HCT116 (cell line): Measurements from ENCODE around the gene ZFYVE1. TPM values are rescaled to one million over a fixed set of nuclear protein-coding genes. Genes with fewer than 3 reads are reported as not detected.

ENCODE experiments used
- ATAC-seq: fragments of 200-7000 bp; cut with Tn5 transposase; 2 replicates; pipeline ENCODE4 v1.9.1; 2020; ENCODE audit warnings: mild to moderate bottlenecking, moderate library complexity
- BruUV-seq: library from RNA; stranded (reverse); fragments of 400-500 nt; replicated peaks from 2 replicates; lab custom pipeline; 2021; lab: Mats Ljungman, UMichigan
- CTCF ChIA-PET: fragments of 300-600 bp; sonication (Branson Sonifier 250); formaldehyde crosslinking; loops from one replicate; lab custom pipeline; 2021; ENCODE audit warnings: antibody characterized with exemption; lab: Charles Lee
- POLR2A ChIA-PET: fragments of 300-600, 350-600 bp; sonication (Branson Sonifier 250); formaldehyde crosslinking; loops from one replicate; lab custom pipeline; 2021; ENCODE audit warnings: antibody characterized with exemption; lab: Charles Lee
- RAD21 ChIA-PET, 2 experiments: fragments of 300-600 bp; sonication (Branson Sonifier 250); formaldehyde crosslinking; loops; one replicate each; lab custom pipeline; 2023; ENCODE audit warnings: low total read pairs in 2 of 2; ENCODE audit not compliant: uncharacterized antibody in 2 of 2, unreplicated experiment in 2 of 2, low non-redundant PET in 1 of 2; lab: Charles Lee
- DNase-seq: peaks from one replicate; pipeline ENCODE4 v3.0.0-alpha.2; 2010; ENCODE audit warnings: low read depth, low spot score
- H2AFZ ChIP-seq: fragments of 200-600 bp; shearing (Covaris generic), sonication (generic); 2 replicates; pipeline ENCODE4 v1.6.1; 2017; ENCODE audit warnings: low read depth, mixed run types, mixed read lengths, antibody characterized with exemption, low read length; ENCODE audit not compliant: poor library complexity, severe bottlenecking
- H3K27ac ChIP-seq: 2 replicates; pipeline ENCODE4 v1.5.1; 2012; ENCODE audit warnings: low read depth, low read length
- H3K27me3 ChIP-seq: fragments of 200-600 bp; sonication (generic); 2 replicates; pipeline ENCODE4 v1.6.1; 2016; ENCODE audit warnings: mixed run types, low read length, mixed read lengths; ENCODE audit not compliant: insufficient read depth
- H3K36me3 ChIP-seq, 2 experiments: fragments of 200-500 bp in 1 of 2; fragments of 200-600 bp in 1 of 2; sonication (Bioruptor generic) in 1 of 2; sonication (generic) in 1 of 2; 2 replicates each; pipeline versions ENCODE4 v1.5.1 to v1.6.1; 2014 to 2016; ENCODE audit warnings: low read length in 2 of 2, inconsistent platforms in 1 of 2, mixed read lengths in 1 of 2, mixed run types in 1 of 2; ENCODE audit not compliant: insufficient read depth in 2 of 2, control insufficient read depth in 1 of 2
- H3K4me1 ChIP-seq, 2 experiments: fragments of 200-600 bp in 1 of 2; sonication (generic) in 1 of 2; 2 replicates each; pipeline versions ENCODE4 v1.5.1 to v1.6.1; 2012 to 2017; ENCODE audit warnings: low read length in 2 of 2, inconsistent platforms in 1 of 2, mild to moderate bottlenecking in 1 of 2, mixed read lengths in 1 of 2, mixed run types in 1 of 2, moderate library complexity in 1 of 2; ENCODE audit not compliant: insufficient read depth in 2 of 2, control insufficient read depth in 1 of 2
- H3K4me2 ChIP-seq: fragments of 200-600 bp; sonication (generic); 2 replicates; pipeline ENCODE4 v1.6.1; 2017; ENCODE audit warnings: mixed run types, low read length, mixed read lengths
- H3K4me3 ChIP-seq, 2 experiments: fragments of 200-600 bp in 1 of 2; sonication (generic) in 1 of 2; replicated peaks in 1 of 2; 2 replicates each; pipeline ENCODE4 v1.5.1; 2011 to 2016; ENCODE audit warnings: low read length in 2 of 2, control low read depth in 1 of 2, low read depth in 1 of 2, mild to moderate bottlenecking in 1 of 2, mixed read lengths in 1 of 2, mixed run types in 1 of 2
- H3K79me2 ChIP-seq: fragments of 200-600 bp; sonication (generic); 2 replicates; pipeline ENCODE4 v1.6.1; 2017; ENCODE audit warnings: mild to moderate bottlenecking, mixed run types, low read length, moderate library complexity, mixed read lengths; ENCODE audit not compliant: insufficient read depth
- H3K9ac ChIP-seq: fragments of 200-600 bp; sonication (generic); 2 replicates; pipeline ENCODE4 v1.6.1; 2016; ENCODE audit warnings: low read length, mixed read lengths
- H3K9me2 ChIP-seq: fragments of 200-600 bp; sonication (generic), shearing (Covaris generic); 2 replicates; pipeline ENCODE4 v1.6.1; 2017; ENCODE audit warnings: mixed run types, mild to moderate bottlenecking, moderate library complexity; ENCODE audit not compliant: insufficient read depth
- H3K9me3 ChIP-seq, 2 experiments: fragments of 200-500 bp in 1 of 2; fragments of 200-600 bp in 1 of 2; sonication (Bioruptor generic) in 1 of 2; sonication (generic) in 1 of 2; 2 replicates each; pipeline ENCODE4 v1.6.1; 2014 to 2017; ENCODE audit warnings: low read length in 2 of 2, mixed read lengths in 2 of 2, inconsistent platforms in 1 of 2, low read depth in 1 of 2, mild to moderate bottlenecking in 1 of 2, mixed run types in 1 of 2, moderate library complexity in 1 of 2; ENCODE audit not compliant: control insufficient read depth in 1 of 2, insufficient read depth in 1 of 2
- H4K20me1 ChIP-seq: fragments of 200-600 bp; sonication (generic), shearing (Covaris generic); 2 replicates; pipeline ENCODE4 v1.6.1; 2017; ENCODE audit warnings: mixed run types, mild to moderate bottlenecking, moderate library complexity; ENCODE audit not compliant: insufficient read depth
- CBX3 ChIP-seq: IDR thresholded peaks from 2 replicates; pipeline ENCODE4 v1.6.1; 2012; ENCODE audit warnings: low read depth
- EZH2phosphoT487 ChIP-seq: fragments of 200-600 bp; IDR thresholded peaks from 2 replicates; pipeline ENCODE4 v1.6.1; 2018; ENCODE audit warnings: antibody characterized with exemption, borderline replicate concordance
- FOSL1 ChIP-seq: IDR thresholded peaks from 2 replicates; pipeline ENCODE4 v1.6.1; 2012; ENCODE audit warnings: low read depth
- POLR2A ChIP-seq: IDR thresholded peaks from 2 replicates; pipeline ENCODE4 v1.7.0; 2011; ENCODE audit warnings: borderline replicate concordance; ENCODE audit not compliant: insufficient read depth, insufficient read length; ENCODE audit errors: extremely low read depth
- POLR2AphosphoS5 ChIP-seq: IDR thresholded peaks from 2 replicates; pipeline ENCODE4 v1.6.1; 2011; ENCODE audit warnings: mild to moderate bottlenecking, low read depth, low read length, moderate library complexity
- SP1 ChIP-seq: IDR thresholded peaks from 2 replicates; pipeline ENCODE4 v1.6.1; 2012; ENCODE audit warnings: low read depth
- SRF ChIP-seq: IDR thresholded peaks from 2 replicates; pipeline ENCODE4 v1.6.1; 2012; ENCODE audit warnings: low read depth
- TCF7L2 ChIP-seq: IDR thresholded peaks from 2 replicates; pipeline ENCODE4 v1.7.0; 2011; ENCODE audit warnings: borderline replicate concordance, inconsistent platforms; ENCODE audit not compliant: insufficient read depth, insufficient read length; ENCODE audit errors: extremely low read depth
- YY1 ChIP-seq: IDR thresholded peaks from 2 replicates; pipeline ENCODE4 v1.6.1; 2011; ENCODE audit warnings: low read length, low read depth, moderate library complexity, mild to moderate bottlenecking; ENCODE audit not compliant: insufficient replicate concordance; ENCODE audit errors: extremely low read depth
- ZFX ChIP-seq: fragments of 450-650 bp; IDR thresholded peaks from 2 replicates; pipeline ENCODE4 v1.6.1; 2017
- ZNF274 ChIP-seq: fragments of 200-500 bp; sonication (Bioruptor generic); IDR thresholded peaks from 2 replicates; pipeline ENCODE4 v1.6.1; 2014; ENCODE audit warnings: mild to moderate bottlenecking, low read depth, low read length, inconsistent platforms
- intact Hi-C: fragments of 100-400 bp; cut with micrococcal nuclease; formaldehyde crosslinking; loops from 2 replicates; pipeline ENCODE4 v1.10.0; 2022
- total RNA-seq: library from RNA; stranded (reverse); gene quantifications from one replicate; pipeline ENCODE4 v1.2.1, GENCODE V29; 2021; ENCODE audit not compliant: unreplicated experiment
- TF ChIP-seq, protein P1 (sequence below): IDR thresholded peaks from 2 replicates; pipeline ENCODE4 v1.6.1; 2012; ENCODE audit warnings: low read depth

Gene ZFYVE1
- total RNA-seq, 1 experiment from 2014 or later, result 7.7 TPM

DNA sequence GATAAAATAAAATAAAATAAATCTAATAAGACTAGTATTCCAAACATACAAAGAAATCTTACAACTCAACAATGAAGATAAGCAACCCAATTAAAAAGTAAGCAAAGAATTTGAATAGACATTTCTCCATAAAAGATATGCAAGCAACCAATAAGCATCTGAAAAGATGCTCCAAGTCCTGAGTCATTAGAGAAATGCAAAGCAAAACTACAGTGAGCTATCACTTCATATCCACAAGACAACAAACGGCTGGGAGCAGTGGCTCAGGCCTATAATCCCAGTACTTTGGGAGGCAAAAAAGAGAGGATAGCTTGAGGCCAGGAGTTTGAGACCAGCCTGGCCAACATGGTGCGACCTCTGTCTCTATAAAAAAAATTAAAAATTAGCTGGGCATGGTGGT lies 26.8 kb downstream of the ZFYVE1 start:
- no peaks in the 10 kb centered on the region for H4K20me1 ChIP-seq
- ChIA-PET RAD21 (no interaction called here), POLR2A (no interaction called here), CTCF (no interaction called here)
- DNase-seq (no peak), ATAC-seq (no peak)
- H3K4me1 ChIP-seq, result no peaks in the 10 kb centered on the region
- no peaks in the 10 kb centered on the region for H3K79me2 ChIP-seq
- no peaks in the 10 kb centered on the region for H3K36me3 ChIP-seq
- H3K9me3 ChIP-seq, result no peaks in the 10 kb centered on the region
- H3K9me2 ChIP-seq, result no peaks in the 10 kb centered on the region
- no peak overlapping the region for H3K4me3 ChIP-seq
- no peaks in the 10 kb centered on the region for H3K27me3 ChIP-seq
- no peak overlapping the region for H3K9ac ChIP-seq
- TF ChIP-seq EZH2phosphoT487 (no peak), POLR2AphosphoS5 (no peak), ZFX (no peak), TCF7L2 (no peak), SRF (no peak), ZNF274 (no peak), POLR2A (no peak), SP1 (no peak), YY1 (no peak), CBX3 (no peak), FOSL1 (no peak)
- TF ChIP-seq, protein P1, sequence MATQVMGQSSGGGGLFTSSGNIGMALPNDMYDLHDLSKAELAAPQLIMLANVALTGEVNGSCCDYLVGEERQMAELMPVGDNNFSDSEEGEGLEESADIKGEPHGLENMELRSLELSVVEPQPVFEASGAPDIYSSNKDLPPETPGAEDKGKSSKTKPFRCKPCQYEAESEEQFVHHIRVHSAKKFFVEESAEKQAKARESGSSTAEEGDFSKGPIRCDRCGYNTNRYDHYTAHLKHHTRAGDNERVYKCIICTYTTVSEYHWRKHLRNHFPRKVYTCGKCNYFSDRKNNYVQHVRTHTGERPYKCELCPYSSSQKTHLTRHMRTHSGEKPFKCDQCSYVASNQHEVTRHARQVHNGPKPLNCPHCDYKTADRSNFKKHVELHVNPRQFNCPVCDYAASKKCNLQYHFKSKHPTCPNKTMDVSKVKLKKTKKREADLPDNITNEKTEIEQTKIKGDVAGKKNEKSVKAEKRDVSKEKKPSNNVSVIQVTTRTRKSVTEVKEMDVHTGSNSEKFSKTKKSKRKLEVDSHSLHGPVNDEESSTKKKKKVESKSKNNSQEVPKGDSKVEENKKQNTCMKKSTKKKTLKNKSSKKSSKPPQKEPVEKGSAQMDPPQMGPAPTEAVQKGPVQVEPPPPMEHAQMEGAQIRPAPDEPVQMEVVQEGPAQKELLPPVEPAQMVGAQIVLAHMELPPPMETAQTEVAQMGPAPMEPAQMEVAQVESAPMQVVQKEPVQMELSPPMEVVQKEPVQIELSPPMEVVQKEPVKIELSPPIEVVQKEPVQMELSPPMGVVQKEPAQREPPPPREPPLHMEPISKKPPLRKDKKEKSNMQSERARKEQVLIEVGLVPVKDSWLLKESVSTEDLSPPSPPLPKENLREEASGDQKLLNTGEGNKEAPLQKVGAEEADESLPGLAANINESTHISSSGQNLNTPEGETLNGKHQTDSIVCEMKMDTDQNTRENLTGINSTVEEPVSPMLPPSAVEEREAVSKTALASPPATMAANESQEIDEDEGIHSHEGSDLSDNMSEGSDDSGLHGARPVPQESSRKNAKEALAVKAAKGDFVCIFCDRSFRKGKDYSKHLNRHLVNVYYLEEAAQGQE, result no peak
- no peak overlapping the region for H2AFZ ChIP-seq
- H3K4me2 ChIP-seq, result no peak overlapping the region
- no peak overlapping the region for H3K27ac ChIP-seq
- intact Hi-C loops, result no loop called here
- no TSS peak for BruUV-seq
